GM19238 (cell line): ENCODE results near the gene PTTG1.

Experiments
- DNase-seq: peaks from one replicate; pipeline ENCODE4 v3.0.0; 2011; ENCODE audit warnings: low spot score; ENCODE audit not compliant: insufficient read length

The PTTG1 gene

GRCh38 chr5:160453751-160454150 lies 32.1 kb downstream of the PTTG1 start:
- DNase-seq: no peak

DNA sequence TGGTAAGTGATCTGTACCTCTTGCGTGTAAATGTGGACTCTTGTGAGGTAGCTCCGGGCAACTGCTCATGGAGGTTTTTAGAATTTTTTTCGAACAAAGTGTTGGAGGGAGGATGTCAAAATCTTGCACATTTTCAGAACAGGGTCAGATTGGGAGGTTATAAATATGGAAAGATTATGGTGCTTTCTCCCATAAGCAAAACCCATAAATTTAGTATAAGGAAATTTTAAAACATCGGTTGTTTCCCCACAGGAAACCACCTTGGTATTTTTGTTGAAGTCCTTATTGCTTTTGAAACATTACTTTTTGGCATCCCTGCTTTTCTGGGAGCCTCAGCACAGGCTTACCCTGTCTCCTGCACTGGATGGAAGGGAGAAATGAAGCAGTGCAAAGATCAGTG lies 33.9 kb downstream of the PTTG1 start:
- no peak for DNase-seq

GRCh38 chr5:160456480-160457177 lies 35.0 kb downstream of the PTTG1 start:
- no peak for DNase-seq

- no peak for DNase-seq
Measured at GRCh38 chr5:160457252-160457651, 35.6 kb downstream of the PTTG1 start.

DNA sequence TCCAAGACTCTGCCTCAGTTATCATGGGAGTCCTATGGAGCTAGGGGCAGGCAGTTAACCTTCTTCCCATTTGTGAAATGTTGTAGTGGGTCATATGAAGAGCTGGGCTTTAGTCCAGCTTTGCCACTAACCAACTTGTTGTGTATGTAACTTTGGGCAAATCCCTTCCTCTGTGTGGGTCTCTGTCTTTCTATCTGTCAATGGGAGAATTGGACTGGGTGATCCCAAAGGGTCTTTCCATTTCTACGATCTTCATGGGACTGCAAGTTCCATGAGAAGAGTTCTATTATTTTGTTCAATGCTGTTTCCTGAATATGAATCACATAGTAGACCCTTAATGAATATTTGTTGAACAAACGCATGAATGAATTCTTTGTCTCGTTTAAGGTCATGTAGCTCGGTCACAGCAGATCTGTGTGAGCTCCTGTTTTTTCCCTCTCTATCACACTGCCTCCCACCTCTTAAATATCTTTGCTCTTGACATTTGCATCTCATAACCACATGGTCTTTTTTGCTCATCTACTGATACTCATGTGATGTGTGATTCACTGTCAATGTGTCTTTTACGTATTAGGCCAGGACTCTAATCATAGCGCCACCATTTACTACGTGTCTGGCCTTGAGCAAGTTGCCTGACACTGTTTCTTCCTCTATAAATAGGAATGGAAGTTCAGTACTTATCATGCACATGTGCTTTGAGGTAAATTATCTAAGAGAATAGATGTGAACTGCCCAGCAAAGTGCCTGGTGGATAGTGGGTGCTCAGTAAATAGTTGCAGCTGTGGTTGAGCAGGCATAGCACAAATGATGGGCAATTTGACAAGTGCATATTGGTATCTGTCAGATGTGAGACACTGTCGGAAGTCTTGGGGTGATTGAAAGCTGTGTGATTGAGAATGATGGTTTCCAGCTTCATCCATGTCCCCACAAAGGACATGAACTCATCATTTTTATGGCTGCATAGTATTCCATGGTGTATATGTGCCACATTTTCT lies 37.4 kb downstream of the PTTG1 start:
- no peak for DNase-seq

DNA sequence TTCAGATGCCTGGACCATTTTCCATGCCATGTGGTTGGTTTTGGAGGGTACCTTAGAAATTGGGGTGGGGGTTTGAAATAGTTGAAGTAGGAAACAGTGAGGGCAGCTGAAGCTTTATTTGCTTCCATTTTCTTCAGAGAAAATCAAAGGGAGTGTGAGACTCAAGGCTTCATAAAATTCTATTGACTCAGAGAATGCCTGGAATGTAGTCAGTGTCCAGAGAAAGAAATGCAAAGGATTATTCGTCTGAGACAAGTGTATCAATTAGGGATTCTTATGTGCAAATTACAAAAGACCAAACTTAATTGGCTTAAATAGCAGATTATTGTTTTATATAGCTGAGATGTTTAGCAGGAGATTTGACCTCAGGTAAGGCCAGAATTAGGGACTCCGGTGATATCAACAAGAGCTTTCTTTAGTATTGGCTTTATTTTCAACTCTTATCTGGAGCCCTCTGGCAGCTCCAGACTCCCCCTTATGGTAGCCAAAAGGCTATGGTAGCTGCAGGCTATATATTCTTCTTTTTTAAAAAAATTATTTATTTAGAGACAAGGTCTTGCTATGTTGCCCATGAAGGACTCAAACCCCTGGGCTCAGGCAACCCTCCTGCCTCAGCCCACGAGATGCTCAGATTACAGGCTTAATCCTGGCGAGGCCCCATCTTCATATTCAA lies 38.9 kb downstream of the PTTG1 start:
- DNase-seq: no peak

DNA sequence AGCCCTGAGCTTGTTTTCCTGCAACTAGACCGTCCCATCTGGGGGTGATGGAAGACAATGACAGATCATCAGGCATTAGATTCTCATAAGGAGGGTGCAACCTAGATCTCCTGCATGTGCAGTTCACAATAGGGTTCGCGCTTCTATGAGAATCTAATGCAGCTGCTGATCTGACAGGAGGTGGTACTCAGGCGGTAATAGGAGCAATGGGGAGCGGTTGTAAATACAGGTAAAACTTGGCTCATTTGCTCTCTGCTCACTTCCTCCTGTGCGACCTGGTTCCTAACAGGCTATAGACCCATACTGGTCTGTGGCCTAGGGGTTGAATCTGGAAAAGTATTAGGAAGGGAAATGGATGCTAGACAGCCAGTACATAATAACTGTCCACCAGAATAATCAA lies 39.7 kb downstream of the PTTG1 start:
- no peak for DNase-seq

- no peak for DNase-seq
Measured at GRCh38 chr5:160462167-160462566, 40.5 kb downstream of the PTTG1 start.

DNA sequence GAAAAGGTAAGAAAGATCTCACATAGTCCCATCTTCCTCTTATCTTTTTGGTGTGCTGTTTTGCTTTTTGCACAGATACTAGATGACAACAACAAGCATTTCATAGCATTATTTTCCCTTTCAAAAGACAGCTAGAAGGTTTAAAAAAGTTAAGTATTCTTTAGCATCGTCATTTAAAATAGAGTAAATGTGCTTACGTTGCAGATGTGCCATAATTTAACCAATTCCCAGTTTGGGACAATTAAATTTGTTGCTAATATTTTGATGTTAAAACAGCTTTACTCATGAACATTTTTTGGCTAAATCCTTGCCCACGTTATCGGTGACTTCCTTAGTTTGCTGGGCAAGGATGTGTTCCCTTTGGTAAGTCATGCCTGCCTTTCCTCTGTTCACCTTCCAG lies 41.6 kb downstream of the PTTG1 start:
- no peak for DNase-seq

DNA sequence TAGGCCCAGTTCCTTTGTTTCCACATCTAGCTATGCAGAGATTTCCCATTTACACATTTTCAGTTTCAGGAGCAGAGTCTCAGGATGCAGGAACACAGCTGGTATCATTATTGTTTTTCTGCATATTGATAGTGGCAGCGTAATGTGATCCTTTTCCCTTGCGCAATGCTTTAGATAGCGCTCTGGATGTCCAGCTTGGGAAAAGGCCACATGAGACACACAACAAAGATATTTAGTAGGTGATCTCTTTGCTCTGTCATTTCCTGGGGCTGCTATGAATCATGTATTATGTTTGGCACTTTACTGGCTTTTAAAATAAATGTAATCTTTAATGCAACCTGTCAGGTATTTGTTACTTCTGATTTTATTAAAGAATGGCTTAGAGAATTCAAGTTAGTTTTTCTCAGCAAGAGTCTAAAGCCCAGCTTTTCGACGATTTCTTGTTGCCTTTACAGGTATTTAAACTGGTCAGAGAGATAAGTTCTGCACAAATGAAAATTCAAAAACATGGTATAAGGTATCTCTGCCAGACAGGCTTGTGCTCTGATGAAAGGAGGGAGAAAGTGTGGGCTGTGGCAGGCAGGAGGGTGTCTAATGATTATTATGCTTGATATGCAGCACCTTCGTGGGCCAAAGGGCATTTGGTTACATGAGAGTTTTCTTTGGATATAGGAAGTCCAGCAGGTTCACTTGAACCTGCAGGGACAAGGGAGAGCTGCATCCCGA lies 42.2 kb downstream of the PTTG1 start:
- no peak for DNase-seq

DNA sequence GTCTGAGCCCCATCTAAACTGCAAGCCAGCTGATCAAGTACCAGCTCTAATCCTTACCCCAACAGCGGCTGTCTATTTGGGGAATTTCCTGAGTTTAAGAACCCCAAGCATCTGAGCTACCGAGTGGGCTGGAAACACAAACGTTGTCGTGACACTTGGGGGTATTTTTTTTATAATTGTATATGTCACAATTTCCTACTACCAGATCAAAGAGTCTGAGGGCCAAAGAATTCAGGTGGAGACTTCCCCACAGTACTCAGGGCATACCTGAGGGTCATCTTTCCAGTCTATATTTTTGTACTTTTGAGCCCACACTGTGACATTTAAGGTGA lies 42.8 kb downstream of the PTTG1 start:
- DNase-seq: no peak

GRCh38 chr5:160466116-160466515 lies 44.5 kb downstream of the PTTG1 start:
- no peak for DNase-seq

DNA sequence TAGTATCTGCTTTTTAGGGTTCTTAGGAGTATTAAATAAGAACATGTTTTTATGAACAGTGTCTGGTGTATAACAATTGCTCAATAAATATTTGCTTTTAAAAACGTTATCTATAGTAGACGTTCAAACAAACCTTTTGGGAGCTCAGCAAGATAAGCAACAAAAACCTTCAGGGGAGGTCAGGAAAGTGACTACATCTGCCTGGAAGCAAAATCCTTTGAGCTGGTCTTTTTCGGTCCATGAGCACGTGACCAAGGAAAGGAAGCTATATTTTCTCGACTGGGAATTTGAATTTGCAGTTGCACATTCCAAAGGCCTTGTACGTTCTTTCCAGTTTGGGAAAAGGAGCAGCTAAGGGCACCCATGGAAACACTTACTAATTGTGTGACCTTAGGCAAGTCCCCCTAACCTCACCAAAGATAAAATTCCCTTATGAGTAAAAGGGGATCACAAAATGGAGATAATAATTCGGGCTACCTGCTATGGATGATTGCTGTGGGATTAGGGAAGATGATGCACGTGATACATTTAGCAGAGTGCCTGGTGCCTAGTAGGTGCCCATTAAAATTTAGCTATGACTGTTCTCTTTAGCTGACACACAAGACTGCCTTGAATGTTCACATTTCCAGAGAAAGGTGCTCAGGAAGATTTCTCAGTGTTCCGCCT lies 45.4 kb downstream of the PTTG1 start:
- no peak for DNase-seq

- peak; percentile 68 for DNase-seq
Measured at GRCh38 chr5:160467555-160468362, 46.1 kb downstream of the PTTG1 start.

DNA sequence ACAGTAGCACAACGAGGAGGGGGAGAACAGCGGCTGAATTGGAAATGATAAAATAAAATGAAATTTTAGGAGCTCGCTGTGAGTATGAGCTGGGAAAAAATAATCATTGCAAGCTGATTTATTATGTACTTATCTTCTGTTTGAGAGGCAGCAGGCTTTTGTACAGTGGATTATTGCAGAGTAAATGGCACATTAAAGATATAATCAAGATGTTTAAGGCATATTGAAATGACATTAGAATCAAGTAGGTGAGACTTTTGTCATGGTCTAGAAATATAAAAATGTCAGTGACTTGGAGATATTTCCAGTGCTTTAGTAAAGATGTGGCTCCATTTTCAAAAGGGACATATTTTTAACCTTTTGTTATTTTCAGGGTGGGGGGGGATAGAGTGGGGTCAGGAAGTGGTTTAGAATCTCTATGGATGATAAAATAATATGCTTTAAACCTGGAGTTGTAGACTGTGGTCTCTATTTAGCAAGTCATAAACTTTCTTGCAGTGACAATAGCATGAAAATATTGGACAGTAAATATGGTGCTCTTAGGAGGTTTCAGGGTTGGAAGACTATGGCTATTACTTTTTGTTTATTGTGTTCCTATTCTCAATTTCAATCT lies 46.8 kb downstream of the PTTG1 start:
- no peak for DNase-seq

GRCh38 chr5:160469156-160470144 lies 47.8 kb downstream of the PTTG1 start:
- no peak for DNase-seq

- no peak for DNase-seq
Measured at GRCh38 chr5:160470437-160471361, 49.0 kb downstream of the PTTG1 start.
